ENCODE measurements around the gene RPL41.

DNA sequence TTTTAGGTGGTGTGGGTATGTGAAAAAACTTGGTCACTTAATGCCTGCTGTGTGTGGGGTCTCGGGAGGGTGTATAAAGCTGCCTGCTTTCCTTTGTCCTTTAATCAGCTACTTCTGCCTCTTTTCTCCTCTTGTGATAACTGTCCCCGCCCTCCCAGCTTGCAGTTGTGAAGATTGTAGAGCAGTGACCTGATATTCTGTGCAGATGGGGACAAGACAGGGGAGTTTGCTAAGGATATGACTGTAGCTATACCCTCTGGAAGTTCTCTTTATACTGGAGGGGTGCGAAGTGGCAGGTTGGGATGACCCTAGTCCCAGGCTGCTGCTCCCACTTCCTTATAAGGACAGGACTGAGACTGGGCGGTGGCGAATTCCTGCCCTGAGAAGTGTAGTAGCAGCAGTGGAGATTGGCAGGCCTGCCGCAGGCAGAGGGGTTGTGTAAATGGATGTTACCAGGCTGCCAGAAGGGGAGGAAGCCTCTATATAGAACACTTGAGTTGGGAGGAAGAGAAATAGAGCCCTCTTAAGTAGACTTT, 42.6 kb downstream of the RPL41 start:
- TF ChIP-seq CTCF (IDR thresholded peaks at IDR 0.05) (no peak), ZFX (IDR thresholded peaks at IDR 0.05; ENCODE audit: borderline replicate concordance) (no peak)

Data from 22Rv1 (cell line).